Hair follicular keratinocyte (primary cell): ENCODE measurements around the gene SCN1A. TPM values are rescaled to one million over a fixed set of nuclear protein-coding genes. Genes with fewer than 3 reads are reported as not detected.

ENCODE experiments used
- total RNA-seq: library from RNA; depleted of rRNA; stranded (reverse); fragments of >200 nt; gene quantifications from 2 replicates; pipeline ENCODE4 v1.2.3, GENCODE V29; 2015

Gene SCN1A
- total RNA-seq: not detected in 2 replicates

GRCh38 chr2:166127217-166128155 is at the start of gene SCN1A:
Gene SCN1A, minus strand, starts transcription at chr2:166128020. Its CDS starts 54,399 bp downstream, at chr2:166073621.

GRCh38 chr2:165953655-165954606 is 173.9 kb downstream of the SCN1A start, which contains the start of gene TTC21B:
Gene TTC21B, minus strand, starts transcription at chr2:165953776. Its CDS starts 71 bp downstream, at chr2:165953705.

Other genes starting within 250 kb of the SCN1A start
- 9.7 and 15.6 TPM in 2 replicates for gene TTC21B, start 174.2 kb downstream of the SCN1A start, total RNA-seq
- gene SCN9A, start 247.9 kb upstream of the SCN1A start, total RNA-seq: 0.15 and 0.62 TPM in 2 replicates